GM13977 (cell line): ENCODE data around the gene DLG2.

Experiments
- DNase-seq: peaks from one replicate; pipeline ENCODE4 v3.0.0; 2012; ENCODE audit warnings: low spot score
- in situ Hi-C: fragments of 300-500 bp; cut with MboI; formaldehyde crosslinking; loops from one replicate; pipeline ENCODE4 v1.12.0; 2022; ENCODE audit warnings: low sequenced_read_pairs, low pct_unique_long_range_greater_than_20kb, mixed read lengths, inconsistent platforms; ENCODE audit not compliant: unreplicated experiment
- TF ChIP-seq, protein P1 (sequence below): IDR thresholded peaks from 2 replicates; pipeline ENCODE4 v1.5.1; 2012; ENCODE audit warnings: mild to moderate bottlenecking, control low read depth; ENCODE audit not compliant: insufficient read depth; ENCODE audit errors: extremely low read depth, missing control alignments

Gene DLG2

GRCh38 chr11:84390441-84391078 lies 1236.6 kb downstream of the DLG2 start:
- in situ Hi-C loops, result no loop called here
- DNase-seq, result no peak
- TF ChIP-seq, protein P1, sequence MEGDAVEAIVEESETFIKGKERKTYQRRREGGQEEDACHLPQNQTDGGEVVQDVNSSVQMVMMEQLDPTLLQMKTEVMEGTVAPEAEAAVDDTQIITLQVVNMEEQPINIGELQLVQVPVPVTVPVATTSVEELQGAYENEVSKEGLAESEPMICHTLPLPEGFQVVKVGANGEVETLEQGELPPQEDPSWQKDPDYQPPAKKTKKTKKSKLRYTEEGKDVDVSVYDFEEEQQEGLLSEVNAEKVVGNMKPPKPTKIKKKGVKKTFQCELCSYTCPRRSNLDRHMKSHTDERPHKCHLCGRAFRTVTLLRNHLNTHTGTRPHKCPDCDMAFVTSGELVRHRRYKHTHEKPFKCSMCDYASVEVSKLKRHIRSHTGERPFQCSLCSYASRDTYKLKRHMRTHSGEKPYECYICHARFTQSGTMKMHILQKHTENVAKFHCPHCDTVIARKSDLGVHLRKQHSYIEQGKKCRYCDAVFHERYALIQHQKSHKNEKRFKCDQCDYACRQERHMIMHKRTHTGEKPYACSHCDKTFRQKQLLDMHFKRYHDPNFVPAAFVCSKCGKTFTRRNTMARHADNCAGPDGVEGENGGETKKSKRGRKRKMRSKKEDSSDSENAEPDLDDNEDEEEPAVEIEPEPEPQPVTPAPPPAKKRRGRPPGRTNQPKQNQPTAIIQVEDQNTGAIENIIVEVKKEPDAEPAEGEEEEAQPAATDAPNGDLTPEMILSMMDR, result peak; percentile 2

DNA sequence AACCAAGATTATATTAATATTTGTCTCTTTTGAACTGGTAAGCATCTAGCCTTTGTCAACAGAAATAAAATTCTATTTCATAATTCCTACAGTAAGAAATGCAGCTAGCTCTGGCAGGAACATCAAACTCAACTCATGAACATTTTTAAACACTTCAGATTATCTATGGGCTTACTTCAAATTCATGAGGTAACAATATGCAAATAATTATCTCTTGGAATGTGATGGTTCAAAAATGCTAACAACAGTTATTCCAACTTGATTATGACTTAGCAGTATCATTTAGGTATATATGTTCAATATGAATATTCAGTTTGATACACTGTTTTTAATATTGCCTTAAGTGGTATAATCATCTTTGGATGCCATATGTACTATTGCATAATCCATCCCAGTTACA lies 1237.4 kb downstream of the DLG2 start:
- in situ Hi-C loops, result no loop called here
- TF ChIP-seq, protein P1, result no peak
- no peak for DNase-seq

- TF ChIP-seq, protein P1, result peak; percentile 80
- DNase-seq, result peak; percentile 20
- in situ Hi-C loops, result no loop called here
These were observed 1242.4 kb downstream of the DLG2 start for GRCh38 chr11:84384731-84385130.

DNA sequence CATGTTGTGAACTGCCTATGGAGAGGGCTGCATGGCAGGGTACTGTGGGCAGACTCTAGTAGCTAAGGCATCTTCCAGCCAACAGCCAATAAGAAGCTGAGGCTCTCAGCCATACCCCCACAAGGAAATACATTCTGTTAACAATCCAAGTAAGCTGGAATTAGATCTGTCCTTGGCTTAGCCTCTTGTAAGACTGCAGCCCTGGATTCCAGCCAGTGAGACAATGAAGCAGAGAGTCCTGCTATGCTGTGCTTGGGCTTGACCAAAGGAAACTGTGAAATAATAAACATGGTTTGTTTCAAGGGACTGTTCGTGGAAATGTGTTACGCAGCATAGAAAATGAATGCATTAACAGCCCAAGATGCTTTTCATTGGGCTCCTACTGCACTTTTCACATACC lies 1243.6 kb downstream of the DLG2 start:
- no peak for DNase-seq
- TF ChIP-seq, protein P1, result no peak
- in situ Hi-C loops, result no loop called here

GRCh38 chr11:84381666-84382065 lies 1245.5 kb downstream of the DLG2 start:
- in situ Hi-C loops, result no loop called here
- DNase-seq, result no peak
- TF ChIP-seq, protein P1, result no peak

DNA sequence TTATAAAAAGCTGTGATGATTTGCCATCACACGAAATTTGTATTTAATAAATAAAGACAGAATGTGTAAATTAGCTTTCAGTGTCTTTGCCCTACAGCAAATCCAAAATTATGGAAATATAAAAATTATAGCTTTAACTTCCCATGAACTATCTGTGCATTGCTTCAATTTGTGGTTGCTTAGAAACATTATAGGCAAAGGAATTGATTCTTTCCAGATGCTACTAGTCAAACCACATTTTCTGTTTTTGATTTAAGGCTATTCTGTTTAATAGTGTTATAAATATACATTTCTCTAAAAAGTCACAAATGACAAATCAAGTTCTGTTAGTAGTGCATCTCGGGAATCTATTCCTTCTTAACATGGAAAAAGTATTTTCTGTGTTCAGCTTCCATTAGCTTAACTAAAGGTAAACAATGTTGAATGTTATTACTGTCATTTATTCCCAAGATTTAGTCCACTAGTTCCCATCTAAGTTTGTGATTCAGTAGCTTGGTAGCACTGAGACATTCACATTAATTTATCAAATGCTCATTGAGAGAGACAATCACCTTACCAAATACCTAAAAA lies 1254.7 kb downstream of the DLG2 start:
- in situ Hi-C loops, result no loop called here
- TF ChIP-seq, protein P1, result no peak
- DNase-seq, result no peak
